ENCODE data around the gene CTNNBIP1. TPM values are rescaled to one million over a fixed set of nuclear protein-coding genes. Genes with fewer than 3 reads are reported as not detected.

The CTNNBIP1 gene
- total and polyA plus RNA-seq, 9 of the 15 experiments (the other 6 are each of a cell fraction or from before 2014, with no cell fraction given) = 0.65 to 29.2 (median 14.7) TPM

DNA sequence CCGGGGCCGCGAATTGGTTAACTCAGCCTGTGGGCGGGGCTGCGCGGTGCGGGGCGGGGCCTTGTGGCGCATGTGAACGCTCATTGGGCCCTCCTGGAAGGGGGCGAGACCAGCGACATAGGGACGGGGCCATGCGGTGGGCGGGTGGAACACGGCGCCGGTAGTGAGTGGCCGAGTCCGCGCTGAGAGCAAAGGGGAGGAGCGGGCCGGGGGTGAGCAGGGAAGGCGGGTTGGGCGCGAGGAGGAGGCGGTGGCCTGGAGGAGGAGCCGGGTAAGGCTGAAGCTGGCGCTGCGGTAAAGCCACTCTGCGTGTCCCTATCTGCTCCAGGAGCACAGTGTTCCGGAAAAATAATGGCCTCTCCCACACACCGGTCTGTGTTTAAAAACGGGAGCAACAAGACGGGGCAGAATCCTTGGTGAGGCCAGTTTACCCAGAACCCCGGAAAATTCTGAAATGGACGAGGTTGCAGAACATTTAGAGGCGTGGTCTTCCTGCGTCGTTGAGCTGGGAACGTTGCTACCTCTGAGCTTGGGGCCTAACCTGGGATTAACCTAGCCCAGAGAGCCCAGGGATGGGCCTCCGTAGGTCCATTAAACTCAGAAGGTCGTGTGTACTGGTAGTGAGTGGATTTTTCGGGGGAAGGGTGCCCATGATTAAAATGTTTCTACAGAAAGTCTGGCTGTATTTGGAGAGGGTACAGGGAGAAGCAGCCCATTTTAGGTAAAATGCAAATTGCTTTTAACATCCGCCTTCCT is 532 bp upstream of the CTNNBIP1 start (continued):
- TF ChIP-seq, protein P1, sequence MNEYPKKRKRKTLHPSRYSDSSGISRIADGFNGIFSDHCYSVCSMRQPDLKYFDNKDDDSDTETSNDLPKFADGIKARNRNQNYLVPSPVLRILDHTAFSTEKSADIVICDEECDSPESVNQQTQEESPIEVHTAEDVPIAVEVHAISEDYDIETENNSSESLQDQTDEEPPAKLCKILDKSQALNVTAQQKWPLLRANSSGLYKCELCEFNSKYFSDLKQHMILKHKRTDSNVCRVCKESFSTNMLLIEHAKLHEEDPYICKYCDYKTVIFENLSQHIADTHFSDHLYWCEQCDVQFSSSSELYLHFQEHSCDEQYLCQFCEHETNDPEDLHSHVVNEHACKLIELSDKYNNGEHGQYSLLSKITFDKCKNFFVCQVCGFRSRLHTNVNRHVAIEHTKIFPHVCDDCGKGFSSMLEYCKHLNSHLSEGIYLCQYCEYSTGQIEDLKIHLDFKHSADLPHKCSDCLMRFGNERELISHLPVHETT (CRISPR knock-in tag; conservative IDR thresholded peaks at IDR 0.05 in 1 of 2, IDR thresholded peaks at IDR 0.05 in 1 of 2) = peak in 1 of 2 experiments; percentile 69; a peak in 1 of 4 replicates
- TF ChIP-seq ARID1B (IDR thresholded peaks at IDR 0.05) (0 out of 2 replicates have a peak, but pooled peaks have one; percentile 48), L3MBTL2 (IDR thresholded peaks at IDR 0.05) (peak; percentile 79; the same call in 1 of the 2 replicates), KLF16 (IDR thresholded peaks at IDR 0.05) (no peak), TARDBP (IDR thresholded peaks at IDR 0.05) (no peak), EGR1 (conservative IDR thresholded peaks at IDR 0.05) (peak; percentile 82), CCNT2 (IDR thresholded peaks at IDR 0.05; ENCODE audit: borderline replicate concordance, extremely low read depth, insufficient read length, low read depth, low read length) (peak; percentile 43), MYBL2 (IDR thresholded peaks at IDR 0.05; ENCODE audit: low read depth) (no peak), MYBL2 (CRISPR knock-in tag; IDR thresholded peaks at IDR 0.05; ENCODE audit: borderline replicate concordance) (no peak), ZNF436 (CRISPR knock-in tag; IDR thresholded peaks at IDR 0.05) (no peak), MEIS2 (IDR thresholded peaks at IDR 0.05; ENCODE audit: partially characterized antibody) (peak; percentile 44), HNRNPLL (IDR thresholded peaks at IDR 0.05; ENCODE audit: low read depth, low read length, poor library complexity, severe bottlenecking) (peak; percentile 65), POLR2G (IDR thresholded peaks at IDR 0.05; ENCODE audit: low read depth, low read length) (peak; percentile 77), ZNF143 (CRISPR knock-in tag; IDR thresholded peaks at IDR 0.05) (no peak), MYC (IDR thresholded peaks at IDR 0.05; ENCODE audit: low read depth, low read length) (peak; percentile 81; the same call in 1 of the 2 replicates), MYC (CRISPR knock-in tag; IDR thresholded peaks at IDR 0.05; ENCODE audit: borderline replicate concordance, low read depth) (peak; percentile 56; the same call in 1 of the 2 replicates), EP400 (IDR thresholded peaks at IDR 0.05) (peak; percentile 76), RB1 (IDR thresholded peaks at IDR 0.05; ENCODE audit: low read depth) (0 out of 2 replicates have a peak, but pooled peaks have one; percentile 15), FOXK2 (conservative IDR thresholded peaks at IDR 0.05 in 1 of 2, IDR thresholded peaks at IDR 0.05 in 1 of 2; ENCODE audit: low read depth in 2 of 2) (peak; percentile 46 to 89; a peak in 3 of 4 replicates), KLF10 (CRISPR knock-in tag; IDR thresholded peaks at IDR 0.05) (no peak), ZNF239 (CRISPR knock-in tag; IDR thresholded peaks at IDR 0.05) (no peak; the same call in 1 of the 2 replicates), PHF20 (IDR thresholded peaks at IDR 0.05; ENCODE audit: partially characterized antibody) (peak; percentile 70), NR4A1 (CRISPR knock-in tag; IDR thresholded peaks at IDR 0.05) (no peak), NR4A1 (tag; IDR thresholded peaks at IDR 0.05) (no peak), ESRRA (IDR thresholded peaks at IDR 0.05; ENCODE audit: borderline replicate concordance, low read depth) (0 out of 2 replicates have a peak, but pooled peaks have one; percentile 62)
- TF ChIP-seq, protein P2, sequence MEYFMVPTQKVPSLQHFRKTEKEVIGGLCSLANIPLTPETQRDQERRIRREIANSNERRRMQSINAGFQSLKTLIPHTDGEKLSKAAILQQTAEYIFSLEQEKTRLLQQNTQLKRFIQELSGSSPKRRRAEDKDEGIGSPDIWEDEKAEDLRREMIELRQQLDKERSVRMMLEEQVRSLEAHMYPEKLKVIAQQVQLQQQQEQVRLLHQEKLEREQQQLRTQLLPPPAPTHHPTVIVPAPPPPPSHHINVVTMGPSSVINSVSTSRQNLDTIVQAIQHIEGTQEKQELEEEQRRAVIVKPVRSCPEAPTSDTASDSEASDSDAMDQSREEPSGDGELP (CRISPR knock-in tag; IDR thresholded peaks at IDR 0.05; ENCODE audit: borderline replicate concordance) = peak; percentile 67; the same call in 1 of the 2 replicates
- TF ChIP-seq, protein P3, sequence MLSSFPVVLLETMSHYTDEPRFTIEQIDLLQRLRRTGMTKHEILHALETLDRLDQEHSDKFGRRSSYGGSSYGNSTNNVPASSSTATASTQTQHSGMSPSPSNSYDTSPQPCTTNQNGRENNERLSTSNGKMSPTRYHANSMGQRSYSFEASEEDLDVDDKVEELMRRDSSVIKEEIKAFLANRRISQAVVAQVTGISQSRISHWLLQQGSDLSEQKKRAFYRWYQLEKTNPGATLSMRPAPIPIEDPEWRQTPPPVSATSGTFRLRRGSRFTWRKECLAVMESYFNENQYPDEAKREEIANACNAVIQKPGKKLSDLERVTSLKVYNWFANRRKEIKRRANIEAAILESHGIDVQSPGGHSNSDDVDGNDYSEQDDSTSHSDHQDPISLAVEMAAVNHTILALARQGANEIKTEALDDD (IDR thresholded peaks at IDR 0.05) = peak; percentile 87
